Tibial artery (tissue), 4 donors: ENCODE measurements around the gene EAPP.
"Not testable (repeated sequence)": the region's sequence is repeated elsewhere in the genome, so short reads cannot be mapped to it uniquely, and the experiment has no call there.

Experiments
- DNase-seq, 2 donors: peaks; one replicate each; pipeline ENCODE4 v3.0.0-alpha.2; 2019
- H3K27ac ChIP-seq, 2 donors: fragments of 200-600 bp; sonication (generic) in 1 of 2; 1 replicate in 1 of 2; 2 replicates in 1 of 2; pipeline ENCODE4 v1.5.1; 2018 to 2019; ENCODE audit warnings: mild to moderate bottlenecking in 1 of 2
- H3K27me3 ChIP-seq, 2 donors: fragments of 200-600 bp; sonication (generic) in 1 of 2; one replicate each; pipeline versions ENCODE4 v1.5.1 to v1.6.0; 2016 to 2019
- H3K36me3 ChIP-seq, 3 donors: fragments of 200-600 bp; sonication (generic) in 2 of 3; one replicate each; pipeline ENCODE4 v1.5.1; 2016 to 2019; ENCODE audit warnings: mild to moderate bottlenecking in 2 of 3
- H3K4me1 ChIP-seq, 4 donors: fragments of 200-600 bp; sonication (generic) in 2 of 4; 1 replicate in 3 of 4; 2 replicates in 1 of 4; pipeline ENCODE4 v1.5.1; 2016 to 2019
- H3K4me3 ChIP-seq, 2 donors: fragments of 200-600 bp; sonication (generic) in 1 of 2; 1 replicate in 1 of 2; 2 replicates in 1 of 2; pipeline ENCODE4 v1.5.1; 2018 to 2019; ENCODE audit warnings: mild to moderate bottlenecking in 2 of 2
- H3K9me3 ChIP-seq, 3 donors: fragments of 200-600 bp; sonication (generic) in 1 of 3; one replicate each; pipeline ENCODE4 v1.5.1; 2016 to 2019
- intact Hi-C: fragments of 100-400 bp; cut with DNase I; formaldehyde crosslinking; loops from one replicate; pipeline ENCODE4 v1.15.0; 2023; ENCODE audit warnings: low total_unique reads
- TF ChIP-seq, protein P1 (sequence below), 2 experiments: fragments of 200-600 bp in 1 of 2; fragments of 450-650 bp in 1 of 2; IDR thresholded peaks; one replicate each; pipeline ENCODE4 v1.5.1; 2017 to 2019; ENCODE audit warnings: antibody characterized with exemption in 2 of 2, mild to moderate bottlenecking in 1 of 2, moderate library complexity in 1 of 2

The EAPP gene

DNA sequence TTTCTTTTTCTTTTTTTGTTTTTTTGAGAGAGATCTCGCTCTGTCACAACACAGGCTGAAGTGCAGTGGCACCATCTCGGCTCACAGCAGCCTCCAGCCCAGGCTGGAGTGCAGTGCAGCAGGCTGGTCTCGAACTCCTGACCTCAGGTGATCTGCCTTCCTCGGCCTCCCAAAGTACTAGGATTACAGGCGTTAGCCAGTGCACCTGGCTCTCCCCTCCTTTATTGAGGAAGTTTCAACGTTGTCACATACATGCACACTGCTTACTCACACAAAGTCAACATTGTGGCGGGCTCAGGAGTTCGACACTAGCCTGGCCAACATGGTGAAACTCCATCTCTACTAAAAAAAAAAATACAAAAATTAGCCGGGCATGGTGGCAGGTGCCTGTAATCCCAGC is 32.0 kb downstream of the EAPP start:
- intact Hi-C loops = no loop called here
- Histone ChIP-seq H3K4me3 (no peak overlapping the region), H3K9me3 (no peaks in the 10 kb centered on the region), H3K27me3 (no peaks in the 10 kb centered on the region), H3K4me1 (no peaks in the 10 kb centered on the region), H3K27ac (no peak overlapping the region), H3K36me3 (peaks cover 0 to 4% (median 0%) of the 10 kb centered on the region in 3 donors)
- no peak for DNase-seq
- TF ChIP-seq, protein P1, sequence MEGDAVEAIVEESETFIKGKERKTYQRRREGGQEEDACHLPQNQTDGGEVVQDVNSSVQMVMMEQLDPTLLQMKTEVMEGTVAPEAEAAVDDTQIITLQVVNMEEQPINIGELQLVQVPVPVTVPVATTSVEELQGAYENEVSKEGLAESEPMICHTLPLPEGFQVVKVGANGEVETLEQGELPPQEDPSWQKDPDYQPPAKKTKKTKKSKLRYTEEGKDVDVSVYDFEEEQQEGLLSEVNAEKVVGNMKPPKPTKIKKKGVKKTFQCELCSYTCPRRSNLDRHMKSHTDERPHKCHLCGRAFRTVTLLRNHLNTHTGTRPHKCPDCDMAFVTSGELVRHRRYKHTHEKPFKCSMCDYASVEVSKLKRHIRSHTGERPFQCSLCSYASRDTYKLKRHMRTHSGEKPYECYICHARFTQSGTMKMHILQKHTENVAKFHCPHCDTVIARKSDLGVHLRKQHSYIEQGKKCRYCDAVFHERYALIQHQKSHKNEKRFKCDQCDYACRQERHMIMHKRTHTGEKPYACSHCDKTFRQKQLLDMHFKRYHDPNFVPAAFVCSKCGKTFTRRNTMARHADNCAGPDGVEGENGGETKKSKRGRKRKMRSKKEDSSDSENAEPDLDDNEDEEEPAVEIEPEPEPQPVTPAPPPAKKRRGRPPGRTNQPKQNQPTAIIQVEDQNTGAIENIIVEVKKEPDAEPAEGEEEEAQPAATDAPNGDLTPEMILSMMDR (IDR thresholded peaks at IDR 0.05) = no peak

DNA sequence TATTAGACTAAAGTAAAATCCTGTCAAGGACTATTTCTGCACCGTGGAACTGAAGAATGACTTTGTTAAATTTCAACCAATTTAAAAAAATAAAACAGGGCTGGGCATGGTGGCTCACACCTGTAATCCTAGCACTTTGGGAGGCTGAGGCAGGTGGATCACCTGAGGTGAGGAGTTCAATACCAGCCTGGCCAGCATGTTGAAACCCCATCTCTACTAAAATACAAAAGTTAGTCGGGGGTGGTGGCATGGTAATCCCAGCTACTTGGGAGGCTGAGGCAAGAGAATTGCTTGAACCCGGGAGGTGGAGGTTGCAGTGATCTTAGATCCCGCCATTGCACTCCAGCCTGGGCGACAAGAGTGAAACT is 34.4 kb downstream of the EAPP start:
- DNase-seq, H3K4me3 ChIP-seq, H3K27me3 ChIP-seq, H3K9me3 ChIP-seq, H3K4me1 ChIP-seq, intact Hi-C loops, H3K36me3 ChIP-seq, H3K27ac ChIP-seq: not testable (repeated sequence)

DNA sequence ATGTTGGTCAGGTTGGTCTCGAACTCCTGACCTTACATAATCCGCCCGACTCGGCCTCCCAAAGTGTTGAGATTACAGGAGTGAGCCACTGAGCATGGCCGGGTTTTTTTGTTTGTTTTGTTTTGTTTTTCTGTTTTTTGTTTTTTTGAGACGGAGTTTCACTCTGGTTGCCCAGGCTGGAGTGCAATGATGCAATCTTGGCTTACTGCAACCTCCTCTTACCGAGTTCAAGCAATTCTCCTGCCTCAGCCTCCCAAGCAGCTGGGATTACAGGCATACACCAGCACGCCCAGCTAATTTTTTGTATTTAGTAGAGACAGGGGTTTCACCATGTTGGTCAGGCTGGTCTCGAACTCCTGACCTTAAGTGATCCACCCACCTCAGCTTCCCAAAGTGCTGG is 35.5 kb downstream of the EAPP start:
- DNase-seq, H3K36me3 ChIP-seq, H3K27ac ChIP-seq, H3K27me3 ChIP-seq, H3K4me3 ChIP-seq, H3K9me3 ChIP-seq, intact Hi-C loops, H3K4me1 ChIP-seq: not testable (repeated sequence)

DNA sequence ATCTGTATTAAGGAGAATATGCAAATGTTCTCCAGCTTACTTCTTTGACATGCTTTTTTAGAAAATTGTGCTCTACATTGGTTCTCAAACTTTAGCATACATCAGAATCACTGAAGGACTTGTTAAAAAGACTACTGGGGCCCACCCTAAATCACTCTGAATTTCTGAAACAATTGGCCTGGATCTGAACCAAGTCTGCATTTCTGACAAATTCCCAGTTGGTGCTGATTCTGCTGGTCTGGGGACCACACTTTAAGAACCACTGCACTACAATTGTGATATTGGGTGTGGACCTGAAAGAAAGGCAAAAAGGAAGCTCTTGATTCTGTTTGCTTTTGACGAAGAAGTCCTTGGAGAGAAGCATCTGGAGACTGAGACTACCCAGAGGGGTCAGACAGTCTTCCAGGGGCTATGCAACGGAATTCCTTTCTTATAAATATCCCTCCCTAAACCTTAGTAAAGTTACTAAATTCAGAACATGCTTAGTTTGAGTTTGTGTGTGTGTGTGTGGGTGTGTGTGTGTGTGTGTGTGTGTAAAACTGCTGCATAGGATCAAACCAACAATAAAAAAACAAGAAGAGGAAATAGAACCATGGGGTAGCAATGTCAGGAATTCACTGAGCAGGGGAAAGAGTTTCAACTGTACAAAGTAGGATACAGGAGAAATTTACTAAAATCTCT is 36.8 kb downstream of the EAPP start:
- DNase-seq = no peak
- TF ChIP-seq, protein P1 (IDR thresholded peaks at IDR 0.05) = no peak
- Histone ChIP-seq H3K4me1 (peaks cover 0 to 5% (median 2%) of the 10 kb centered on the region in 4 donors), H3K36me3 (peaks cover 0 to 4% (median 0%) of the 10 kb centered on the region in 3 donors), H3K4me3 (no peak overlapping the region), H3K9me3 (no peaks in the 10 kb centered on the region), H3K27me3 (no peaks in the 10 kb centered on the region), H3K27ac (no peak overlapping the region)
- intact Hi-C loops = no loop called here

DNA sequence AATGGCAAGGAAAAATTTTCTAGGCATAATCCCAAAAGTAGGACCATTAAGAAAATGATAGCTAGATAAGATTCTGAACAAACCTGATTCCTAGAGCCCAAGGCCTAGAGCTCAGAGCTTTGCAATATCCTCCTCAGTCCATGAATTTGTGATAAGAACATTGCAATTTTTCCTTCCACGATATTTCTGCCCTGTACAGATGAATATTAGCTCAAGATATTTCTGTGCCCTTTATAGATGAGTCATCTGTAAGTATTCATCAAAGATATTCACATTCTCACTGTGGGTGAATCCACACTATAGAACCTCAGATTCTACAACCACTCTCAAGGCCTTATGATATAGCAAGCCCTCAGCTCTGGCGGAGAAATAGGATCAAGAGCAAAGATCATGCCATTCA is 37.5 kb downstream of the EAPP start:
- no peak for DNase-seq
- Histone ChIP-seq H3K27ac (no peak overlapping the region), H3K9me3 (no peaks in the 10 kb centered on the region), H3K36me3 (peaks cover 0 to 4% (median 0%) of the 10 kb centered on the region in 3 donors), H3K4me3 (no peak overlapping the region), H3K4me1 (peaks cover 0 to 11% (median 6%) of the 10 kb centered on the region in 4 donors), H3K27me3 (no peaks in the 10 kb centered on the region)
- TF ChIP-seq, protein P1 (IDR thresholded peaks at IDR 0.05) = no peak
- intact Hi-C loops = no loop called here

DNA sequence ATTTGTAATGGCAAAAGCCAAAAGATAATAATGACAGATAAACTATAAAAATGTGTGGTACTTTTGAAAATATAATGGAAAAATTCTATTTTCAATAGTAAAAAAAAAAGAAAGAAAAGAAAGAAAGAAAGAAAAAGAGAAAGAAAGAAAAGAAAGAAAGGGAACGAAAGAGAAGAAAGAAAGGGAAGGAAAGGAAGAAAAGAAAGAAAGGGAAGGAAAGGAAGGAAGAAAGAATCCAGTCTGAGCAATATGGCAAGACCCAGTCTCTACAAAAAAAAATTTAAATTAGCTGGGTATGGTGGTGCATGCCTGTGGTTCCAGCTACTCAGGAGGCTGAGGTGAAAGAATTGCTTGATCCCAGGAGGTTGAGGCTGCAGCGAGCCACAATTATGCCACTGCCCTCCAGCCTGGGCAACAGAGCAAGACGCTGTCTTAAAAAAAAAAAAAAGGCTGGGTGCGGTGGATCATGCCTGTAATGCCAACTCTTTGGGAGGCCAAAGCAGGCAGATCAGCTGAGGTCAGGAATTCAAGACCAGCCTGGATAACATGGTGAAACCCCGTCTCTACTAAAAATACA is 38.4 kb downstream of the EAPP start:
- no peaks in the 10 kb centered on the region for H3K27me3 ChIP-seq
- H3K9me3 ChIP-seq = no peaks in the 10 kb centered on the region
- peaks cover 0 to 15% (median 8%) of the 10 kb centered on the region in 4 donors for H3K4me1 ChIP-seq
- intact Hi-C loops = no loop called here
- H3K36me3 ChIP-seq = peaks cover 0 to 4% (median 0%) of the 10 kb centered on the region in 3 donors
- H3K4me3 ChIP-seq = no peak overlapping the region
- no peak overlapping the region for H3K27ac ChIP-seq
- TF ChIP-seq, protein P1 (IDR thresholded peaks at IDR 0.05) = no peak
- no peak for DNase-seq
